H9 (cell line): ENCODE results near the gene SPDYE4. TPM values are rescaled to one million over a fixed set of nuclear protein-coding genes. Genes with fewer than 3 reads are reported as not detected.
A peak's percentile ranks its signal among the peaks of the same experiment; 100 is the strongest.

Source experiments
- DNase-seq: peaks from one replicate; pipeline ENCODE4 v3.0.0-alpha.2; 2017
- H2AFZ ChIP-seq: one replicate; pipeline ENCODE4 v1.6.1; 2013; ENCODE audit warnings: mild to moderate bottlenecking, low read length, control low read depth, moderate library complexity
- H2AK5ac ChIP-seq: 2 replicates; pipeline ENCODE4 v1.6.1; 2013; ENCODE audit warnings: low read length, control low read depth, mixed read lengths; ENCODE audit not compliant: insufficient read length
- H2BK120ac ChIP-seq: one replicate; pipeline ENCODE4 v1.6.1; 2013; ENCODE audit warnings: low read depth, mild to moderate bottlenecking, low read length, control low read depth, inconsistent platforms; ENCODE audit not compliant: poor library complexity, severe bottlenecking
- H2BK12ac ChIP-seq: 2 replicates; pipeline ENCODE4 v1.6.1; 2013; ENCODE audit warnings: low read length, control low read depth, mixed read lengths, low read depth; ENCODE audit not compliant: insufficient read length
- H2BK15ac ChIP-seq: 2 replicates; pipeline ENCODE4 v1.6.1; 2013; ENCODE audit warnings: low read depth, low read length, control low read depth
- H2BK20ac ChIP-seq: one replicate; pipeline ENCODE4 v1.6.1; 2013; ENCODE audit warnings: low read depth, mild to moderate bottlenecking, low read length, control low read depth, inconsistent platforms; ENCODE audit not compliant: poor library complexity, severe bottlenecking
- H2BK5ac ChIP-seq: 2 replicates; pipeline ENCODE4 v1.6.1; 2013; ENCODE audit warnings: low read length, control low read depth, mixed read lengths; ENCODE audit not compliant: insufficient read length
- H3K14ac ChIP-seq: 2 replicates; pipeline ENCODE4 v1.6.1; 2013; ENCODE audit warnings: low read length, control low read depth; ENCODE audit not compliant: insufficient read depth
- H3K18ac ChIP-seq: 2 replicates; pipeline ENCODE4 v1.6.1; 2013; ENCODE audit warnings: low read depth, mild to moderate bottlenecking, mixed read lengths, low read length, control low read depth; ENCODE audit not compliant: insufficient read length
- H3K23ac ChIP-seq: 2 replicates; pipeline ENCODE4 v1.6.1; 2013; ENCODE audit warnings: low read length, control low read depth, mixed read lengths, low read depth; ENCODE audit not compliant: insufficient read length
- H3K23me2 ChIP-seq: 2 replicates; pipeline ENCODE4 v1.6.1; 2013; ENCODE audit warnings: low read depth, mild to moderate bottlenecking, mixed read lengths, low read length, control low read depth; ENCODE audit not compliant: insufficient read length, poor library complexity, severe bottlenecking
- H3K27ac ChIP-seq: 2 replicates; pipeline ENCODE4 v1.5.1; 2013; ENCODE audit warnings: low read length, control low read depth, mixed read lengths, low read depth; ENCODE audit not compliant: insufficient read length
- H3K27me3 ChIP-seq: 2 replicates; pipeline ENCODE4 v1.6.1; 2013; ENCODE audit warnings: low read length, control low read depth, inconsistent platforms; ENCODE audit not compliant: insufficient read depth
- H3K4ac ChIP-seq: 2 replicates; pipeline ENCODE4 v1.6.1; 2013; ENCODE audit warnings: low read depth, mild to moderate bottlenecking, control low read depth, inconsistent platforms, low read length, moderate library complexity
- H3K4me1 ChIP-seq: 2 replicates; pipeline ENCODE4 v1.6.1; 2013; ENCODE audit warnings: low read length, control low read depth, inconsistent platforms; ENCODE audit not compliant: insufficient read depth
- H3K4me2 ChIP-seq: 2 replicates; pipeline ENCODE4 v1.6.1; 2013; ENCODE audit warnings: low read length, control low read depth, mixed read lengths; ENCODE audit not compliant: insufficient read length, insufficient read depth
- H3K56ac ChIP-seq: 2 replicates; pipeline ENCODE4 v1.6.1; 2013; ENCODE audit warnings: low read depth, mild to moderate bottlenecking, mixed read lengths, low read length, control low read depth; ENCODE audit not compliant: insufficient read length
- H3K79me1 ChIP-seq: 2 replicates; pipeline ENCODE4 v1.6.1; 2013; ENCODE audit warnings: low read depth, mild to moderate bottlenecking, moderate library complexity, low read length, control low read depth, inconsistent platforms; ENCODE audit not compliant: insufficient read depth, poor library complexity, severe bottlenecking
- H3K79me2 ChIP-seq: 2 replicates; pipeline ENCODE4 v1.6.1; 2013; ENCODE audit warnings: low read length, control low read depth, inconsistent platforms; ENCODE audit not compliant: insufficient read depth
- H3K9ac ChIP-seq: 2 replicates; pipeline ENCODE4 v1.6.1; 2013; ENCODE audit warnings: low read length, control low read depth, mixed read lengths; ENCODE audit not compliant: insufficient read length; ENCODE audit errors: extremely low read depth
- H3K9me3 ChIP-seq: one replicate; pipeline ENCODE4 v1.6.1; 2013; ENCODE audit warnings: low read depth, low read length, inconsistent platforms; ENCODE audit not compliant: control insufficient read depth
- H3T11ph ChIP-seq: one replicate; pipeline ENCODE4 v1.6.1; 2013; ENCODE audit warnings: mild to moderate bottlenecking, low read length, control low read depth, inconsistent platforms
- H4K20me1 ChIP-seq: one replicate; pipeline ENCODE4 v1.6.1; 2013; ENCODE audit not compliant: control insufficient read depth, insufficient read length, insufficient read depth
- H4K5ac ChIP-seq: 2 replicates; pipeline ENCODE4 v1.6.1; 2013; ENCODE audit warnings: low read depth, mild to moderate bottlenecking, mixed read lengths, low read length, control low read depth; ENCODE audit not compliant: insufficient read length
- H4K8ac ChIP-seq: replicated peaks from 2 replicates; pipeline ENCODE4 v1.6.1; 2013; ENCODE audit warnings: low read length, control low read depth, mixed read lengths, low read depth; ENCODE audit not compliant: insufficient read length
- H4K91ac ChIP-seq: 2 replicates; pipeline ENCODE4 v1.6.1; 2013; ENCODE audit warnings: low read depth, mild to moderate bottlenecking, moderate library complexity, mixed read lengths, low read length, control low read depth; ENCODE audit not compliant: insufficient read length
- H3K27ac Mint-ChIP-seq, 3 experiments: 2 replicates in 2 of 3; 3 replicates in 1 of 3; pipeline ENCODE4 v1.8.0; 2020 to 2021; ENCODE audit warnings: mixed read lengths in 3 of 3, mild to moderate bottlenecking in 1 of 3, moderate library complexity in 1 of 3
- H3K27me3 Mint-ChIP-seq: 2 replicates; pipeline ENCODE4 v1.8.0; 2021; ENCODE audit warnings: low read depth, mild to moderate bottlenecking, moderate library complexity, mixed read lengths
- H3K36me3 Mint-ChIP-seq, 3 experiments: 2 replicates in 2 of 3; 3 replicates in 1 of 3; pipeline ENCODE4 v1.8.0; 2020 to 2021; ENCODE audit warnings: low read depth in 3 of 3, mixed read lengths in 3 of 3; ENCODE audit not compliant: insufficient read depth in 1 of 3
- H3K4me1 Mint-ChIP-seq, 2 experiments: 2 replicates each; pipeline ENCODE4 v1.8.0; 2020; ENCODE audit warnings: mixed read lengths in 2 of 2
- H3K4me3 Mint-ChIP-seq, 2 experiments: 2 replicates in 1 of 2; 3 replicates in 1 of 2; pipeline ENCODE4 v1.8.0; 2020 to 2021; ENCODE audit warnings: mild to moderate bottlenecking in 2 of 2, mixed read lengths in 2 of 2, moderate library complexity in 1 of 2
- H3K9me3 Mint-ChIP-seq, 2 experiments: 2 replicates in 1 of 2; 3 replicates in 1 of 2; pipeline ENCODE4 v1.8.0; 2020; ENCODE audit warnings: mild to moderate bottlenecking in 2 of 2, mixed read lengths in 2 of 2, moderate library complexity in 1 of 2
- WGBS: extraction: QIAGEN DNeasy Blood & Tissue Kit; methylation state at CpG from one replicate; pipeline ENCODE4 v1.1.7; 2013; ENCODE audit warnings: missing lambda C conversion rate, low lambda C conversion rate, mixed read lengths; ENCODE audit not compliant: insufficient read length; ENCODE audit errors: extremely low coverage; 5-methylcytosine and 5-hydroxymethylcytosine counted together
- total RNA-seq: library from RNA; stranded (reverse); gene quantifications from 2 replicates; pipeline ENCODE4 v1.2.1, GENCODE V29; 2021
- TF ChIP-seq, protein P1 (sequence below): fragments of 200-600 bp; sonication (generic); conservative IDR thresholded peaks from 3 replicates; pipeline ENCODE4 v1.8.0; 2021; ENCODE audit warnings: antibody characterized with exemption, mild to moderate bottlenecking

Gene SPDYE4
- total RNA-seq, 1 experiment from 2014 or later = not detected

DNA sequence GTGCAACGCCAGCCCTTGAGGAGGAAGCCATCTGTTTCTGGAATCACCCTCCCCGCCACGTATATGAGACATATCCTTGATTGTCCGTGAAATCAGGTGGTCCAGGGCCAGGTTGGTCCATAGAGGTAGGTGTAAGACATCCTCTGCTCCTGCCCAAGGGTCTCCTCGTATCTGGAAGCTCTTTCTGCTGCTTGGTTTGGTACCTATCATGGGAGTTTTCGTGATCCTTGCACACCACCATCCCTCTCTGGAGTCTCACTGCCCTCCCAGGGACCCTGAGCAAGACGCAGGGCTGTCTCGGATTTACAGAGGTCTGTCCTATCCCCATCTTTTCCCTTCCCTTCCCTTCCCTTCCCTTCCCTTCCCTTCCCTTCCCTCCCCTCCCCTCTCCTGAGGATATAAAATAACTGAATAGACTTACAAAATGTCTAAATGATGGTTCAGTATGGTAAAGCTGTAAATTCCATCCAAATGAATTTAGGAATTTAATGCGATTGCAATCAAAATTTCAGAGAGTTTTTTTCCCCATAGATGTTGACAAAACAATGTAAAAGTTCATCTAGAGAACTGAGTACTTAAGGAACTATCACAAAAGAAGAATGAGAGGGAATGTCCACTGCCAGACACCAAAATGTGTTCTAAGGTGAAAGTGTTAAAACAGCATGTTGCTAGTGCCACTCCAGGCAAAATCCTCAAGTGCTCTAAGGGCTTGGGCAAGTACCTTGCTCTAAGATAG lies 11.7 kb downstream of the SPDYE4 start:
- no peak overlapping the region for H3K27ac Mint-ChIP-seq
- Histone ChIP-seq H3K23me2 (peaks cover 3% of the 10 kb centered on the region), H4K91ac (no peak overlapping the region), H3K4ac (no peak overlapping the region), H2BK15ac (no peak overlapping the region), H3K56ac (no peak overlapping the region), H2AFZ (peak overlapping the region; percentile 40), H4K5ac (no peak overlapping the region), H2BK120ac (no peak overlapping the region), H3K79me1 (no peaks in the 10 kb centered on the region), H2BK20ac (no peak overlapping the region), H4K8ac (no peak overlapping the region), H2BK5ac (no peak overlapping the region), H3T11ph (no peak overlapping the region), H2AK5ac (no peak overlapping the region), H3K14ac (no peak overlapping the region), H4K20me1 (no peaks in the 10 kb centered on the region), H3K27me3 (no peaks in the 10 kb centered on the region), H3K4me1 (no peaks in the 10 kb centered on the region), H3K9ac (no peak overlapping the region), H3K79me2 (no peaks in the 10 kb centered on the region), H3K27ac (no peak overlapping the region), H3K4me2 (peak overlapping the region; percentile 85), H2BK12ac (no peak overlapping the region), H3K18ac (no peak overlapping the region), H3K9me3 (no peaks in the 10 kb centered on the region), H3K23ac (no peak overlapping the region)
- DNase-seq = peak; percentile 23
- 0 out of 5 replicates have a peak, but pooled peaks cover 0 to 2% of the 10 kb centered on the region in 2 experiments for H3K9me3 Mint-ChIP-seq
- TF ChIP-seq, protein P1, sequence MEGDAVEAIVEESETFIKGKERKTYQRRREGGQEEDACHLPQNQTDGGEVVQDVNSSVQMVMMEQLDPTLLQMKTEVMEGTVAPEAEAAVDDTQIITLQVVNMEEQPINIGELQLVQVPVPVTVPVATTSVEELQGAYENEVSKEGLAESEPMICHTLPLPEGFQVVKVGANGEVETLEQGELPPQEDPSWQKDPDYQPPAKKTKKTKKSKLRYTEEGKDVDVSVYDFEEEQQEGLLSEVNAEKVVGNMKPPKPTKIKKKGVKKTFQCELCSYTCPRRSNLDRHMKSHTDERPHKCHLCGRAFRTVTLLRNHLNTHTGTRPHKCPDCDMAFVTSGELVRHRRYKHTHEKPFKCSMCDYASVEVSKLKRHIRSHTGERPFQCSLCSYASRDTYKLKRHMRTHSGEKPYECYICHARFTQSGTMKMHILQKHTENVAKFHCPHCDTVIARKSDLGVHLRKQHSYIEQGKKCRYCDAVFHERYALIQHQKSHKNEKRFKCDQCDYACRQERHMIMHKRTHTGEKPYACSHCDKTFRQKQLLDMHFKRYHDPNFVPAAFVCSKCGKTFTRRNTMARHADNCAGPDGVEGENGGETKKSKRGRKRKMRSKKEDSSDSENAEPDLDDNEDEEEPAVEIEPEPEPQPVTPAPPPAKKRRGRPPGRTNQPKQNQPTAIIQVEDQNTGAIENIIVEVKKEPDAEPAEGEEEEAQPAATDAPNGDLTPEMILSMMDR = no peak
- peaks cover 2 to 3% of the 10 kb centered on the region in 2 experiments; a peak in 2 of 4 replicates for H3K4me1 Mint-ChIP-seq
- peaks cover 23% of the 10 kb centered on the region for H3K27me3 Mint-ChIP-seq
- no peaks in the 10 kb centered on the region; a peak in 1 of 7 replicates for H3K36me3 Mint-ChIP-seq
- peak overlapping the region; percentile 82 to 92 for H3K4me3 Mint-ChIP-seq
- no CpG with 5 or more reads among the region's 9 CpGs for whole genome bisulfite sequencing
